ENCODE measurements around the gene SPATS2.

Gene SPATS2

GRCh38 chr12:49340095-49340870 is 27.0 kb upstream of the SPATS2 start:
- peaks cover 26% of the 10 kb centered on the region for H3K4me1 Mint-ChIP-seq
- H3K27ac Mint-ChIP-seq (ENCODE audit: low read depth) = no peak overlapping the region
- H3K27me3 Mint-ChIP-seq = peaks cover 47% of the 10 kb centered on the region
- no peak for ATAC-seq (replicated peaks; ENCODE audit: extremely low read depth, poor library complexity, severe bottlenecking)
- peaks cover 4% of the 10 kb centered on the region for H3K36me3 Mint-ChIP-seq (ENCODE audit: insufficient read depth)
- no peaks in the 10 kb centered on the region for H3K9me3 Mint-ChIP-seq
- peak overlapping the region; percentile 72 for H3K4me3 Mint-ChIP-seq
- no peak for DNase-seq (ENCODE audit: low spot score in 2 of 2)

- peaks cover 34% of the 10 kb centered on the region for H3K4me1 Mint-ChIP-seq
- DNase-seq (ENCODE audit: low spot score in 2 of 2) (no peak), ATAC-seq (replicated peaks; ENCODE audit: extremely low read depth, poor library complexity, severe bottlenecking) (no peak)
- H3K9me3 Mint-ChIP-seq = no peaks in the 10 kb centered on the region
- H3K4me3 Mint-ChIP-seq = peak overlapping the region; percentile 72
- no peak overlapping the region for H3K27ac Mint-ChIP-seq (ENCODE audit: low read depth)
- peaks cover 10% of the 10 kb centered on the region for H3K36me3 Mint-ChIP-seq (ENCODE audit: insufficient read depth)
- peaks cover 51% of the 10 kb centered on the region for H3K27me3 Mint-ChIP-seq
Observed at GRCh38 chr12:49340971-49341776, 26.1 kb upstream of the SPATS2 start.

- peaks cover 54% of the 10 kb centered on the region for H3K27me3 Mint-ChIP-seq
- DNase-seq (ENCODE audit: low spot score in 2 of 2) (no peak), ATAC-seq (replicated peaks; ENCODE audit: extremely low read depth, poor library complexity, severe bottlenecking) (no peak)
- H3K36me3 Mint-ChIP-seq (ENCODE audit: insufficient read depth) = peaks cover 12% of the 10 kb centered on the region
- H3K9me3 Mint-ChIP-seq = no peaks in the 10 kb centered on the region
- peak overlapping the region; percentile 72 for H3K4me3 Mint-ChIP-seq
- peaks cover 39% of the 10 kb centered on the region for H3K4me1 Mint-ChIP-seq
- H3K27ac Mint-ChIP-seq (ENCODE audit: low read depth) = no peak overlapping the region
Observed at GRCh38 chr12:49341777-49342065, 25.5 kb upstream of the SPATS2 start.

DNA sequence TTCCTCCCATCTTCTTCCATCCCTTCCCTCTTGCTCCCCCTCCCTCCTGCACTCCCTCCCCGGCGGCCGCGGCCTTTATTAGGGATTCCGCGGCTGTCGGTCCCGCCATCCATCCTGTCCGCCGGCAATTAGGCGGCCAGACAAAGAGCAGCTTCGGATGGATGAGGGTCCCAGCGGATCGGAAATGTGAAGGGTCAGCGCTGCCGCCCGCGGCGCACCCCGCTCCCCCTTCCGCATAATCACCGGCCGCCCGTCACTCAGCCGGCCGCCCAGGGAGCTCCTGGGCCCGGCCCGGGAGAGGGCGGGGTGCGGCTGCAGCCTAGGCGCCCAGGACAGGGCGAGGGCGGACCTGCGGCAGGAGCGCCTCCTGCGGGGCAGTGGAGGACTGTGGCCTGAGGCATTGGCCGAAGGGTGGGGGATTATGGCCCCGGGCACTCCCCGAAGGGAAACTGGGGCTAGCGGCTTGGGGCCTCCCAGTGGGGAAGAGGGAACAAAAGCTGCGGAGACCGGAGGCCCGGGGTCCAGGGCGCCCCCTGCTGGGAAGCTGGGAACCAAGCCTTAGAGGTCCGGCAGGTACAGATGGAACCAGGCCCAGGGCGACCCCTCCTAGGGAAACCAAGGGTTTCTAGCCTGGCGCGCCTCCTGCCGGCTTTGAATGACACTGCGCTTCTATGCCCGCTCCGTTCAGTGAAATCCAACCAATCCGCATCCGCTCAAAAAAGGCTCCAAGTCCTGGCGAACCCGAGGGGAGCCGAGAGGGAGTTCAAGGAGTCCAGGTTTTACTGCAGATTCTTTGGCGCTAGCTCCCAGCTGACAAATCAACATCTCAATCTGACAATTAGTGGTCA is 25.0 kb upstream of the SPATS2 start:
- DNase-seq (ENCODE audit: low spot score in 2 of 2) (peak; percentile 58 to 64), ATAC-seq (replicated peaks; ENCODE audit: extremely low read depth, poor library complexity, severe bottlenecking) (peak; percentile 71)
- no peak overlapping the region for H3K27ac Mint-ChIP-seq (ENCODE audit: low read depth)
- H3K4me1 Mint-ChIP-seq = peaks cover 39% of the 10 kb centered on the region
- H3K4me3 Mint-ChIP-seq = peak overlapping the region; percentile 72
- H3K27me3 Mint-ChIP-seq = peaks cover 54% of the 10 kb centered on the region
- no peaks in the 10 kb centered on the region for H3K9me3 Mint-ChIP-seq
- peaks cover 10% of the 10 kb centered on the region for H3K36me3 Mint-ChIP-seq (ENCODE audit: insufficient read depth)

DNA sequence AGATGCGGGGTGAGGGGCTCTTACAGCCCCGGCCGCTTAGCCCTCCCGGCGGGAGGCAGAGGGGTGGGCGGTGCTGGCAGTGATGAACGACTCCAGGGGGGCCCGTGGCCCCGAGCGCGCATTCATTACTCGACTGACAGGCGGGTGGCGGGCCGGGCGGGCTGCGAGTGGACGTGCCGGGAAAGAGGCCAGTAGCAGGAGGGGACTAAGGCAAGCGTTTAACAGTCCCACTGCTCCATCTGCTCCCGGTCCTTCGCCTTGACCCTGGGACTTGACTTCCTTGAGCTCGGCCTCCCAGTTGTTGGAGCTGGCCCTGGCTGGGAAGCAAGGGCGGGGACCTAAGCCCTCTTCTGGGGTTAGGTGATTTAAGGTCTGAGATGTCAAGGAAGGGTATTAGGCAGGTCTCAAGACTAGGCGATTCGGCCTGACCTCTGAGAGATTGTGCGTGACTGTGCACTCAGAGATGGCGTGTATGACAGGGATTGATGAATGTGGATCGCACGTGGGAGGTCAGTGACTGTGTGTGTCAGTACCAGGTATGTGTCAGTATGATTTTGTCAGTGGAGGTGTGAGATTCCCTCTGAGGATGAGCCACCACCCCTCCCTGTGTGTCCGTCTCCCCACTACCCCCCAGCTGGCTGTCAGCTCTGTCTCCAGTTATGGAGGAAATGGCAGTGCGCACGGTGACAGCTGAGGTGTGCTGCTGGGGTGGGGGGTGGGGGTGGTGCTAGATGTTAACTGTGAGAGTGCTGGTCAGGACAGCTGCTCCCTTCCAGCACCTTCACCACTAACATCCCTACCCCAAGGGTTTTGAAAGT is 24.1 kb upstream of the SPATS2 start:
- H3K27ac Mint-ChIP-seq (ENCODE audit: low read depth) = peak overlapping the region; percentile 70
- peak overlapping the region; percentile 72 for H3K4me3 Mint-ChIP-seq
- H3K9me3 Mint-ChIP-seq = no peaks in the 10 kb centered on the region
- H3K27me3 Mint-ChIP-seq = peaks cover 55% of the 10 kb centered on the region
- H3K4me1 Mint-ChIP-seq = peaks cover 34% of the 10 kb centered on the region
- DNase-seq (ENCODE audit: low spot score in 2 of 2) (no peak), ATAC-seq (replicated peaks; ENCODE audit: extremely low read depth, poor library complexity, severe bottlenecking) (peak; percentile 27)
- H3K36me3 Mint-ChIP-seq (ENCODE audit: insufficient read depth) = peaks cover 12% of the 10 kb centered on the region

GRCh38 chr12:49344486-49345050 is 22.7 kb upstream of the SPATS2 start:
- Mint-ChIP-seq H3K27me3 (peaks cover 55% of the 10 kb centered on the region), H3K27ac (ENCODE audit: low read depth) (no peak overlapping the region), H3K36me3 (ENCODE audit: insufficient read depth) (peaks cover 12% of the 10 kb centered on the region), H3K4me1 (peaks cover 34% of the 10 kb centered on the region), H3K9me3 (no peaks in the 10 kb centered on the region), H3K4me3 (peak overlapping the region; percentile 83)
- ATAC-seq (replicated peaks; ENCODE audit: extremely low read depth, poor library complexity, severe bottlenecking) (no peak), DNase-seq (ENCODE audit: low spot score in 2 of 2) (no peak)

- no peak for DNase-seq (ENCODE audit: low spot score in 2 of 2)
- Mint-ChIP-seq H3K36me3 (ENCODE audit: insufficient read depth) (peaks cover 12% of the 10 kb centered on the region), H3K27ac (ENCODE audit: low read depth) (no peak overlapping the region), H3K9me3 (no peaks in the 10 kb centered on the region), H3K27me3 (peaks cover 56% of the 10 kb centered on the region), H3K4me1 (peaks cover 34% of the 10 kb centered on the region), H3K4me3 (peak overlapping the region; percentile 83)
- ATAC-seq (replicated peaks; ENCODE audit: extremely low read depth, poor library complexity, severe bottlenecking) = no peak
Observed at GRCh38 chr12:49345051-49345824, 22.0 kb upstream of the SPATS2 start.

GRCh38 chr12:49345825-49346658 is 21.2 kb upstream of the SPATS2 start:
- Mint-ChIP-seq H3K4me1 (peaks cover 34% of the 10 kb centered on the region), H3K27me3 (peaks cover 56% of the 10 kb centered on the region)

GRCh38 chr12:49346659-49347310 is 20.5 kb upstream of the SPATS2 start, which contains the start of gene DNAJC22:
DNAJC22 (plus strand) TSS chr12:49346888; CDS start chr12:49348873, 1,985 bp downstream.
- H3K36me3 Mint-ChIP-seq (ENCODE audit: insufficient read depth) = peaks cover 12% of the 10 kb centered on the region
- peaks cover 34% of the 10 kb centered on the region for H3K4me1 Mint-ChIP-seq
- ATAC-seq (replicated peaks; ENCODE audit: extremely low read depth, poor library complexity, severe bottlenecking) (peak; percentile 29), DNase-seq (ENCODE audit: low spot score in 2 of 2) (no peak)
- H3K27me3 Mint-ChIP-seq = peaks cover 63% of the 10 kb centered on the region
- H3K27ac Mint-ChIP-seq (ENCODE audit: low read depth) = peak within 1 kb of the TSS; percentile 73
- no peaks in the 10 kb centered on the region for H3K9me3 Mint-ChIP-seq
- H3K4me3 Mint-ChIP-seq = peak within 1 kb of the TSS; percentile 83

More at GRCh38 chr12:49345825-49346658, 21.2 kb upstream of the SPATS2 start:
- Mint-ChIP-seq H3K27ac (ENCODE audit: low read depth) (peak overlapping the region; percentile 73), H3K4me3 (peak overlapping the region; percentile 83), H3K9me3 (no peaks in the 10 kb centered on the region), H3K36me3 (ENCODE audit: insufficient read depth) (peaks cover 12% of the 10 kb centered on the region)
- DNase-seq (ENCODE audit: low spot score in 2 of 2) (no peak), ATAC-seq (replicated peaks; ENCODE audit: extremely low read depth, poor library complexity, severe bottlenecking) (no peak)
